GM18867 (cell line): ENCODE data around the gene GYG2.
"Not testable (repeated sequence)": the region's sequence is repeated elsewhere in the genome, so short reads cannot be mapped to it uniquely, and the experiment has no call there.

Experiments
- ATAC-seq: cut with Tn5 transposase; IDR thresholded peaks from one replicate; pipeline ENCODE4 v1.9.1; 2021; ENCODE audit warnings: mild to moderate bottlenecking, moderate library complexity; ENCODE audit not compliant: unreplicated experiment

Gene GYG2

GRCh38 chrX:2828344-2828958, at the start of gene GYG2:
Gene GYG2, plus strand, starts transcription at chrX:2828930. Its CDS starts 1,259 bp downstream, at chrX:2830189.
- no peak for ATAC-seq

GRCh38 chrX:2780472-2781225, 48.1 kb upstream of the GYG2 start:
- ATAC-seq, result not testable (repeated sequence)

- ATAC-seq, result no peak
Observed at GRCh38 chrX:2781226-2781571, 47.5 kb upstream of the GYG2 start.

GRCh38 chrX:2781698-2782097, 47.0 kb upstream of the GYG2 start:
- ATAC-seq, result no peak

GRCh38 chrX:2782171-2782570, 46.6 kb upstream of the GYG2 start:
- no peak for ATAC-seq

- ATAC-seq, result no peak
Observed at GRCh38 chrX:2782778-2783177, 46.0 kb upstream of the GYG2 start.

- no peak for ATAC-seq
Observed at GRCh38 chrX:2784026-2784425, 44.7 kb upstream of the GYG2 start.

GRCh38 chrX:2785538-2785937, 43.2 kb upstream of the GYG2 start:
- ATAC-seq, result no peak

GRCh38 chrX:2788980-2789379, 39.8 kb upstream of the GYG2 start:
- ATAC-seq, result no peak

- no peak for ATAC-seq
Observed at GRCh38 chrX:2789569-2789968, 39.2 kb upstream of the GYG2 start.

- no peak for ATAC-seq
Observed at GRCh38 chrX:2793752-2794151, 35.0 kb upstream of the GYG2 start.

GRCh38 chrX:2794336-2794735, 34.4 kb upstream of the GYG2 start:
- ATAC-seq, result no peak

GRCh38 chrX:2796808-2797207, 31.9 kb upstream of the GYG2 start:
- ATAC-seq, result not testable (repeated sequence)

- ATAC-seq, result no peak
Observed at GRCh38 chrX:2799369-2799768, 29.4 kb upstream of the GYG2 start.

GRCh38 chrX:2799980-2800379, 28.8 kb upstream of the GYG2 start:
- not testable (repeated sequence) for ATAC-seq

- no peak for ATAC-seq
Observed at GRCh38 chrX:2801223-2801622, 27.5 kb upstream of the GYG2 start.

GRCh38 chrX:2802376-2803090, 26.2 kb upstream of the GYG2 start:
- not testable (repeated sequence) for ATAC-seq

- not testable (repeated sequence) for ATAC-seq
Observed at GRCh38 chrX:2803486-2803885, 25.2 kb upstream of the GYG2 start.

GRCh38 chrX:2804106-2804843, 24.5 kb upstream of the GYG2 start:
- not testable (repeated sequence) for ATAC-seq

- not testable (repeated sequence) for ATAC-seq
Observed at GRCh38 chrX:2804858-2805257, 23.9 kb upstream of the GYG2 start.

- ATAC-seq, result no peak
Observed at GRCh38 chrX:2811271-2811670, 17.5 kb upstream of the GYG2 start.
